Stimulated activated CD4-positive, alpha-beta T cell treated with anti-CD3 and anti-CD28 coated beads, Interleukin-2, amount 100 ng/mL, for 24 hours (primary cell): ENCODE measurements around the gene GPR152.
"Not testable (repeated sequence)": the region's sequence is repeated elsewhere in the genome, so short reads cannot be mapped to it uniquely, and the experiment has no call there.

ENCODE experiments used
- DNase-seq, 2 donors: peaks; one replicate each; pipeline ENCODE4 v3.0.0-alpha.2; 2020

GPR152 gene

GRCh38 chr11:67489203-67489884 lies 36.8 kb upstream of the GPR152 start:
- no peak for DNase-seq

- DNase-seq: peak; percentile 49 to 57
These were observed 34.1 kb upstream of the GPR152 start for GRCh38 chr11:67486481-67487195.

GRCh38 chr11:67485873-67486361 lies 33.4 kb upstream of the GPR152 start:
- DNase-seq: peak in 1 of 2 donors; percentile 68

GRCh38 chr11:67484847-67485311 lies 32.4 kb upstream of the GPR152 start:
- peak; percentile 73 to 79 for DNase-seq

- peak; percentile 49 to 53 for DNase-seq
These were observed 31.5 kb upstream of the GPR152 start for GRCh38 chr11:67483831-67484665.

GRCh38 chr11:67482827-67483798 lies 30.6 kb upstream of the GPR152 start, which contains the start of gene AIP:
AIP (plus strand) TSS chr11:67483026; CDS start chr11:67483159, 133 bp downstream.
- peak; percentile 97 to 98 for DNase-seq

- DNase-seq: peak in 1 of 2 donors; percentile 12
These were observed 29.8 kb upstream of the GPR152 start for GRCh38 chr11:67482275-67482826.

GRCh38 chr11:67477344-67478050 lies 25.0 kb upstream of the GPR152 start:
- DNase-seq: not testable (repeated sequence)

- DNase-seq: not testable (repeated sequence)
These were observed 24.2 kb upstream of the GPR152 start for GRCh38 chr11:67476692-67477091.

GRCh38 chr11:67472882-67473281 lies 20.4 kb upstream of the GPR152 start:
- no peak for DNase-seq

GRCh38 chr11:67470337-67471002 lies 17.9 kb upstream of the GPR152 start:
- no peak for DNase-seq

GRCh38 chr11:67469508-67469811 lies 16.9 kb upstream of the GPR152 start:
- no peak for DNase-seq

GRCh38 chr11:67468759-67469507 lies 16.4 kb upstream of the GPR152 start, which contains the start of gene TMEM134:
TMEM134 (minus strand) TSS chr11:67469251; CDS start chr11:67469192, 59 bp downstream.
- DNase-seq: peak; percentile 91 to 93

GRCh38 chr11:67468456-67468758 lies 15.9 kb upstream of the GPR152 start:
- peak in 1 of 2 donors; percentile 47 for DNase-seq

GRCh38 chr11:67468056-67468455 lies 15.5 kb upstream of the GPR152 start:
- peak in 1 of 2 donors; percentile 49 for DNase-seq

- DNase-seq: no peak
These were observed 14.6 kb upstream of the GPR152 start for GRCh38 chr11:67466962-67467771.

GRCh38 chr11:67466367-67466766 lies 13.8 kb upstream of the GPR152 start:
- no peak for DNase-seq

GRCh38 chr11:67465530-67465929 lies 13.0 kb upstream of the GPR152 start:
- DNase-seq: not testable (repeated sequence)

- no peak for DNase-seq
These were observed 12.6 kb upstream of the GPR152 start for GRCh38 chr11:67465189-67465510.
